ENCODE data around the gene USP22. TPM values are rescaled to one million over a fixed set of nuclear protein-coding genes. Genes with fewer than 3 reads are reported as not detected.

USP22 gene
- total and polyA plus RNA-seq, 9 donors = 126 to 177 (median 151) TPM

DNA sequence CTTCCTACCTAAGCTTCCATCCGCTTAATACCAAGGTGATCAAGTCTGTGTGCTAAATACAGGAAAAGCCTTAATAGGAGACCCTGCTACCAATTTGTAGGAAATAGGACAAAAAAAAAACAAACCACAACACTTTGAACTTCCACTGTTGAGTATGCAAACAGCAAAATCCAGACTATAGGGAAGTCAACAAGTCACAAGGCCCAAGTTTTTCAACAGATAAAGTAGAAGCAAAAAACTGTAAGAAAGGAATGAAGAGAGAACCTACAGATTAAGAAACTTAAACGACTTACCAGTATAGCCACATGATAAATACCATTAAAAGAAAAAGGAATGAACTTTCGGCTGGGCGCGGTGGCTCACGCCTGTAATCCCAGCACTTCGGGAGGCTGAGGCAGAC, 7.4 kb downstream of the USP22 start:
- H3K4me1 ChIP-seq (ENCODE audit: control insufficient read depth, insufficient read depth, low read length) = peaks cover 57% of the 10 kb centered on the region
- no peaks in the 10 kb centered on the region for H3K9me3 ChIP-seq (replicated peaks; ENCODE audit: control insufficient read depth, low read depth, low read length)
- DNase-seq = no peak
- H3K27ac ChIP-seq (ENCODE audit: low read length) = no peak overlapping the region
- no peak overlapping the region for H3K4me3 ChIP-seq (ENCODE audit: low read length)
- WGBS (ENCODE audit: insufficient coverage) = no CpG with 5 or more reads among the region's 7 CpGs
- H3K36me3 ChIP-seq (ENCODE audit: control insufficient read depth, insufficient read depth, low read length) = peaks cover 5% of the 10 kb centered on the region
- no peaks in the 10 kb centered on the region for H3K27me3 ChIP-seq (ENCODE audit: control insufficient read depth, insufficient read depth, low read length)

DNA sequence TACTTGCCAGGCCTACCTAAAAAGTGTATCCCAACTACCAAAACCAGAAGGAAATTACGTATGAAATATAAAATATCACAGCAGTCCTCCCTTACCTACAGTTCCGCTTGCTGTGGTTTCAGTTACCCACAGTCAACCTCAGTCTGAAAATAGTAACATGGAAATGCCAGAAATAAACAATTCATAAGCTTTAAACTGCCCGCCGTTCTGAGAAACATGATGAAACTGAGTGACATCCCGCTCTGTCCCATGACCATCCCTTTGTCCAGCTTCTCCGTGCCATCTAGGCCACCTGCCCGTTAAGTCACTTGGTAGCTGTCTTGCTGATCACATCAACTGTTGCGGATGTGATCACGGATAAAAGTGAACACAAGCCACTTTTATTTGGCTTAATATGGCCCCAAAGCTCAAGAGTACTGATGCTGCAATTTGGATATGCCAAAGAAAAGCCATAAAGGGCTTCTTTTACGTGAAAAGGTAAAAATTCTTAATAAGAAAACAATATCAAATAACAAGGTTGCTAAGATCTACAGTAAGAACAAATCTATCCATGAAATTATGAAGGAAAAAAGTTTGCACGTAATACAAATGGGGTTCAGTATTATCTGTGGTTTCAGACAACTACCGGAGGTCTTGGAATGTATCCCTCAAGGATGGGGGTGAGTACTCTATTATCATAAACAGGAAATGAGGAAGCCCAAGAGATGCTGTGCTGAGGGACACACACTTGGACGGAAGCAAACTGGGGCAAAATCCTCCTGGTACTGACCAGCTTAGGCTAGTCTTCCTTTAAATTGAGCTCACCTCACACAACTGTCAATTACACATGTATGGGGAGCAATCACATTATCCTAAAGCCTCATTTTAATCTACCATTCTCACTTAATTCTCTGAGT, 8.2 kb downstream of the USP22 start:
- no peak for DNase-seq
- Histone ChIP-seq H3K4me3 (ENCODE audit: low read length) (no peak overlapping the region), H3K9me3 (replicated peaks; ENCODE audit: control insufficient read depth, low read depth, low read length) (no peaks in the 10 kb centered on the region), H3K36me3 (ENCODE audit: control insufficient read depth, insufficient read depth, low read length) (peaks cover 3% of the 10 kb centered on the region), H3K27me3 (ENCODE audit: control insufficient read depth, insufficient read depth, low read length) (no peaks in the 10 kb centered on the region), H3K27ac (ENCODE audit: low read length) (peak overlapping the region; percentile 71), H3K4me1 (ENCODE audit: control insufficient read depth, insufficient read depth, low read length) (peaks cover 52% of the 10 kb centered on the region)
- 55% methylated on average over 8 of the region's 13 CpGs for WGBS (ENCODE audit: insufficient coverage)

DNA sequence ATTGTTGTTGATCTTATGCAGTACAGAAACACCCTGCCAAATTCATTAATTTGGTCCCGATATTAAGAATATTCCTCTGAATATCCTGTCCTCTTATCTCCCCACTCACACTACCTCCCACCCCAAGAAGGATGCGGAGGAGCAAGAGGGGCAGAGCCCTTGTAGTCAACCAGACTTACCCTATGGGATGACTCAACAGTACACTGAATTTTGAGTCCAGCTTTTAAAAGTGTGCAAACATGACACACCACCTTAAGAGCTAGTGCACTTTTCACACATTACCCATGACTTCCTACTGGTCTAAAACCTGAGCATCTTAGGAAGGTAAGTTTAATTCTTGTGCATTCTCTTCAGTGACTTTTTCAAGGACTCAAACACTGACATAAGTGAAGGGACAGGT, 9.5 kb downstream of the USP22 start:
- no peak for DNase-seq
- Histone ChIP-seq H3K9me3 (replicated peaks; ENCODE audit: control insufficient read depth, low read depth, low read length) (no peaks in the 10 kb centered on the region), H3K36me3 (ENCODE audit: control insufficient read depth, insufficient read depth, low read length) (peaks cover 9% of the 10 kb centered on the region), H3K4me1 (ENCODE audit: control insufficient read depth, insufficient read depth, low read length) (peaks cover 52% of the 10 kb centered on the region), H3K27me3 (ENCODE audit: control insufficient read depth, insufficient read depth, low read length) (no peaks in the 10 kb centered on the region), H3K27ac (ENCODE audit: low read length) (no peak overlapping the region), H3K4me3 (ENCODE audit: low read length) (no peak overlapping the region)
- WGBS (ENCODE audit: insufficient coverage) = no CpG with 5 or more reads among the region's 2 CpGs

GRCh38 chr17:21031756-21032396, 10.9 kb downstream of the USP22 start:
- peak overlapping the region; percentile 59 for H3K27ac ChIP-seq (ENCODE audit: low read length)
- peak; percentile 31 for DNase-seq
- WGBS (ENCODE audit: insufficient coverage) = 51% methylated on average over 5 of the region's 8 CpGs
- no peaks in the 10 kb centered on the region for H3K9me3 ChIP-seq (replicated peaks; ENCODE audit: control insufficient read depth, low read depth, low read length)
- peaks cover 43% of the 10 kb centered on the region for H3K4me1 ChIP-seq (ENCODE audit: control insufficient read depth, insufficient read depth, low read length)
- no peak overlapping the region for H3K4me3 ChIP-seq (ENCODE audit: low read length)
- no peaks in the 10 kb centered on the region for H3K27me3 ChIP-seq (ENCODE audit: control insufficient read depth, insufficient read depth, low read length)
- H3K36me3 ChIP-seq (ENCODE audit: control insufficient read depth, insufficient read depth, low read length) = peaks cover 22% of the 10 kb centered on the region

- no peaks in the 10 kb centered on the region for H3K9me3 ChIP-seq (replicated peaks; ENCODE audit: control insufficient read depth, low read depth, low read length)
- no CpG with 5 or more reads among the region's 7 CpGs for WGBS (ENCODE audit: insufficient coverage)
- peaks cover 34% of the 10 kb centered on the region for H3K4me1 ChIP-seq (ENCODE audit: control insufficient read depth, insufficient read depth, low read length)
- no peak for DNase-seq
- no peaks in the 10 kb centered on the region for H3K27me3 ChIP-seq (ENCODE audit: control insufficient read depth, insufficient read depth, low read length)
- peaks cover 37% of the 10 kb centered on the region for H3K36me3 ChIP-seq (ENCODE audit: control insufficient read depth, insufficient read depth, low read length)
- no peak overlapping the region for H3K4me3 ChIP-seq (ENCODE audit: low read length)
- H3K27ac ChIP-seq (ENCODE audit: low read length) = no peak overlapping the region
Observed at GRCh38 chr17:21030375-21030774, 12.4 kb downstream of the USP22 start.

GRCh38 chr17:21029515-21029914, 13.3 kb downstream of the USP22 start:
- Histone ChIP-seq H3K4me1 (ENCODE audit: control insufficient read depth, insufficient read depth, low read length) (peaks cover 30% of the 10 kb centered on the region), H3K4me3 (ENCODE audit: low read length) (no peak overlapping the region), H3K9me3 (replicated peaks; ENCODE audit: control insufficient read depth, low read depth, low read length) (no peaks in the 10 kb centered on the region), H3K27me3 (ENCODE audit: control insufficient read depth, insufficient read depth, low read length) (no peaks in the 10 kb centered on the region), H3K36me3 (ENCODE audit: control insufficient read depth, insufficient read depth, low read length) (peaks cover 44% of the 10 kb centered on the region), H3K27ac (ENCODE audit: low read length) (no peak overlapping the region)
- WGBS (ENCODE audit: insufficient coverage) = no CpG with 5 or more reads among the region's 2 CpGs
- DNase-seq = no peak

DNA sequence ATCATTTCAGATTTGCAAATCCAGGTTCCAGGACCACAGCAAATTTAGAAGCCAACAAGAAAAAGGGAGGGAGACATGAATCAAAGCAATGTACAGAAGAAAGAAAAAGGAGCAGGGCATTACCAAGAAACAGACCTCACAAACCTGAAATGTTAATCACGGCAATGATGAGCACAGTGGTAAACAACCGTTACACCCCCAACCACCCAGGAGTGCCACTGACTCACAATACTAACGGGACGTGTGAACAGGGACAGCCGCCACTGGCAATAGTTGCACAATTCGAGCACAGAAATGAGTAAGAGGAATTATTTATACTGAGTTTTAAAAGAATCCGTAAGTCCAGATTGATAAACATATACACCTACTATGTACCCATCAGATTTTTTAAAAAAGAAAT, 13.8 kb downstream of the USP22 start:
- H3K27ac ChIP-seq (ENCODE audit: low read length) = no peak overlapping the region
- H3K4me1 ChIP-seq (ENCODE audit: control insufficient read depth, insufficient read depth, low read length) = peaks cover 26% of the 10 kb centered on the region
- H3K27me3 ChIP-seq (ENCODE audit: control insufficient read depth, insufficient read depth, low read length) = no peaks in the 10 kb centered on the region
- no peaks in the 10 kb centered on the region for H3K9me3 ChIP-seq (replicated peaks; ENCODE audit: control insufficient read depth, low read depth, low read length)
- no peak overlapping the region for H3K4me3 ChIP-seq (ENCODE audit: low read length)
- WGBS (ENCODE audit: insufficient coverage) = no CpG with 5 or more reads among the region's 7 CpGs
- no peak for DNase-seq
- peaks cover 49% of the 10 kb centered on the region for H3K36me3 ChIP-seq (ENCODE audit: control insufficient read depth, insufficient read depth, low read length)

GRCh38 chr17:21028192-21028591, 14.6 kb downstream of the USP22 start:
- Histone ChIP-seq H3K9me3 (replicated peaks; ENCODE audit: control insufficient read depth, low read depth, low read length) (no peaks in the 10 kb centered on the region), H3K27me3 (ENCODE audit: control insufficient read depth, insufficient read depth, low read length) (no peaks in the 10 kb centered on the region), H3K4me1 (ENCODE audit: control insufficient read depth, insufficient read depth, low read length) (peaks cover 19% of the 10 kb centered on the region), H3K27ac (ENCODE audit: low read length) (no peak overlapping the region), H3K36me3 (ENCODE audit: control insufficient read depth, insufficient read depth, low read length) (peaks cover 56% of the 10 kb centered on the region), H3K4me3 (ENCODE audit: low read length) (no peak overlapping the region)
- WGBS (ENCODE audit: insufficient coverage) = 48% methylated on average over 7 of the region's 13 CpGs
- DNase-seq = no peak

GRCh38 chr17:21027031-21027430, 15.8 kb downstream of the USP22 start:
- no peak for DNase-seq
- peaks cover 58% of the 10 kb centered on the region for H3K36me3 ChIP-seq (ENCODE audit: control insufficient read depth, insufficient read depth, low read length)
- H3K27ac ChIP-seq (ENCODE audit: low read length) = no peak overlapping the region
- WGBS (ENCODE audit: insufficient coverage) = 77% methylated on average over 4 of the region's 14 CpGs
- H3K9me3 ChIP-seq (replicated peaks; ENCODE audit: control insufficient read depth, low read depth, low read length) = no peaks in the 10 kb centered on the region
- H3K4me1 ChIP-seq (ENCODE audit: control insufficient read depth, insufficient read depth, low read length) = peaks cover 8% of the 10 kb centered on the region
- no peaks in the 10 kb centered on the region for H3K27me3 ChIP-seq (ENCODE audit: control insufficient read depth, insufficient read depth, low read length)
- no peak overlapping the region for H3K4me3 ChIP-seq (ENCODE audit: low read length)

- DNase-seq = no peak
- Histone ChIP-seq H3K27ac (ENCODE audit: low read length) (no peak overlapping the region), H3K9me3 (replicated peaks; ENCODE audit: control insufficient read depth, low read depth, low read length) (no peaks in the 10 kb centered on the region), H3K4me3 (ENCODE audit: low read length) (no peak overlapping the region), H3K27me3 (ENCODE audit: control insufficient read depth, insufficient read depth, low read length) (no peaks in the 10 kb centered on the region), H3K36me3 (ENCODE audit: control insufficient read depth, insufficient read depth, low read length) (peaks cover 71% of the 10 kb centered on the region), H3K4me1 (ENCODE audit: control insufficient read depth, insufficient read depth, low read length) (peaks cover 12% of the 10 kb centered on the region)
- 60% methylated on average over 1 of the region's 5 CpGs for WGBS (ENCODE audit: insufficient coverage)
Observed at GRCh38 chr17:21025451-21025850, 17.4 kb downstream of the USP22 start.
